Panc1 (cell line): ENCODE measurements around the gene IFT52. TPM values are rescaled to one million over a fixed set of nuclear protein-coding genes. Genes with fewer than 3 reads are reported as not detected.

Experiments used
- ATAC-seq: fragments of 200-7000 bp; cut with Tn5 transposase; 2 replicates; pipeline ENCODE4 v1.9.1; 2020; ENCODE audit warnings: mild to moderate bottlenecking, moderate library complexity
- BruUV-seq: library from RNA; stranded (reverse); fragments of 400-500 nt; replicated peaks from 2 replicates; lab custom pipeline; 2021; lab: Mats Ljungman, UMichigan
- CTCF ChIA-PET: fragments of 300-600 bp; sonication (Branson Sonifier 250); formaldehyde crosslinking; loops from one replicate; lab custom pipeline; 2022; ENCODE audit warnings: antibody characterized with exemption; lab: Charles Lee
- POLR2A ChIA-PET: fragments of 300-600 bp; sonication (Branson Sonifier 250); formaldehyde crosslinking; loops from one replicate; lab custom pipeline; 2022; ENCODE audit warnings: antibody characterized with exemption; lab: Charles Lee
- DNase-seq: peaks from one replicate; pipeline ENCODE4 v3.0.0-alpha.2; 2010; ENCODE audit warnings: low read depth, low spot score
- H3K27ac ChIP-seq: 2 replicates; pipeline ENCODE4 v1.5.1; 2011; ENCODE audit warnings: mild to moderate bottlenecking, low read length, inconsistent platforms
- H3K27me3 ChIP-seq: fragments of 200-500 bp; sonication (Bioruptor generic); 2 replicates; pipeline ENCODE4 v1.6.0; 2014; ENCODE audit warnings: low read length, inconsistent platforms; ENCODE audit not compliant: control insufficient read depth, insufficient read depth
- H3K36me3 ChIP-seq: fragments of 200-500 bp; sonication (Bioruptor generic); 2 replicates; pipeline ENCODE4 v1.5.1; 2014; ENCODE audit warnings: inconsistent platforms, mild to moderate bottlenecking, low read length, moderate library complexity; ENCODE audit not compliant: control insufficient read depth, insufficient read depth
- H3K4me1 ChIP-seq: 2 replicates; pipeline ENCODE4 v1.5.1; 2011; ENCODE audit warnings: inconsistent platforms, mild to moderate bottlenecking, low read length, moderate library complexity; ENCODE audit not compliant: control insufficient read depth, insufficient read depth
- H3K4me3 ChIP-seq, 2 experiments: 2 replicates each; pipeline ENCODE4 v1.5.1; 2011 to 2012; ENCODE audit warnings: low read depth in 2 of 2, low read length in 2 of 2, mild to moderate bottlenecking in 2 of 2, inconsistent platforms in 1 of 2, moderate library complexity in 1 of 2
- H3K9me3 ChIP-seq: fragments of 200-500 bp; sonication (Bioruptor generic); 2 replicates; pipeline ENCODE4 v1.5.1; 2014; ENCODE audit warnings: low read depth, mild to moderate bottlenecking, inconsistent platforms, low read length, moderate library complexity; ENCODE audit not compliant: control insufficient read depth, insufficient read depth
- CTCF ChIP-seq: fragments of 450-650 bp; IDR thresholded peaks from 2 replicates; pipeline ENCODE4 v1.5.1; 2017; ENCODE audit warnings: mild to moderate bottlenecking
- POLR2AphosphoS5 ChIP-seq: IDR thresholded peaks from 2 replicates; pipeline ENCODE4 v1.6.1; 2012; ENCODE audit warnings: mild to moderate bottlenecking, low read depth, low read length, moderate library complexity
- REST ChIP-seq, 2 experiments: IDR thresholded peaks; 2 replicates each; pipeline ENCODE4 v1.6.1; 2011 to 2012; ENCODE audit warnings: low read depth in 2 of 2, control low read depth in 1 of 2, low read length in 1 of 2, mild to moderate bottlenecking in 1 of 2, moderate library complexity in 1 of 2; ENCODE audit not compliant: insufficient read depth in 1 of 2
- SIN3A ChIP-seq: IDR thresholded peaks from 2 replicates; pipeline ENCODE4 v1.6.1; 2012; ENCODE audit warnings: low read depth, mild to moderate bottlenecking, low read length, moderate library complexity, borderline replicate concordance; ENCODE audit not compliant: insufficient read depth
- TCF7L2 ChIP-seq: IDR thresholded peaks from 2 replicates; pipeline ENCODE4 v1.6.1; 2011; ENCODE audit warnings: mild to moderate bottlenecking, low read depth, low read length, inconsistent platforms
- in situ Hi-C: cut with HindIII; loops from 2 replicates; pipeline ENCODE4 v1.10.0; 2016; ENCODE audit warnings: low sequenced_read_pairs, low pct_unique_long_range_greater_than_20kb
- intact Hi-C: fragments of 100-400 bp; cut with micrococcal nuclease; formaldehyde crosslinking; loops from one replicate; pipeline ENCODE4 v1.10.0; 2022; ENCODE audit not compliant: unreplicated experiment
- total RNA-seq: library from RNA; stranded (reverse); gene quantifications from one replicate; pipeline ENCODE4 v1.2.1, GENCODE V29; 2021; ENCODE audit not compliant: unreplicated experiment

IFT52 gene
- total RNA-seq, 1 experiment from 2014 or later = 29.2 TPM

- in situ Hi-C loops (no loop called here), intact Hi-C loops (no loop called here)
- CTCF ChIA-PET = no interaction called here
- ATAC-seq (no peak), DNase-seq (no peak)
- Histone ChIP-seq H3K4me3 (no peak overlapping the region), H3K36me3 (no peaks in the 10 kb centered on the region), H3K27me3 (no peaks in the 10 kb centered on the region), H3K4me1 (no peaks in the 10 kb centered on the region), H3K27ac (no peak overlapping the region), H3K9me3 (no peaks in the 10 kb centered on the region)
- POLR2A ChIA-PET = no interaction called here
- no peak for TF ChIP-seq REST (IDR thresholded peaks at IDR 0.05; ENCODE audit: insufficient read depth in 1 of 2, low read depth in 2 of 2, low read length in 1 of 2)
- no peak for TF ChIP-seq TCF7L2
- TF ChIP-seq SIN3A = no peak
- TF ChIP-seq POLR2AphosphoS5 = no peak
- TF ChIP-seq CTCF = no peak
- BruUV-seq = no TSS peak
Observed at GRCh38 chr20:43571771-43572170, 19.0 kb upstream of the IFT52 start.

GRCh38 chr20:43572891-43573290 is 17.8 kb upstream of the IFT52 start:
- TF ChIP-seq POLR2AphosphoS5 (no peak), REST (IDR thresholded peaks at IDR 0.05; ENCODE audit: insufficient read depth in 1 of 2, low read depth in 2 of 2, low read length in 1 of 2) (no peak), CTCF (no peak), SIN3A (no peak), TCF7L2 (no peak)
- no peak for ATAC-seq
- Histone ChIP-seq H3K27me3 (no peaks in the 10 kb centered on the region), H3K36me3 (no peaks in the 10 kb centered on the region), H3K27ac (no peak overlapping the region), H3K9me3 (no peaks in the 10 kb centered on the region), H3K4me3 (no peak overlapping the region), H3K4me1 (no peaks in the 10 kb centered on the region)
- BruUV-seq = no TSS peak
- ChIA-PET POLR2A (no interaction called here), CTCF (no interaction called here)
- DNase-seq = no peak
- intact Hi-C loops (no loop called here), in situ Hi-C loops (no loop called here)
